ENCODE measurements around the gene ODF4. TPM values are rescaled to one million over a fixed set of nuclear protein-coding genes. Genes with fewer than 3 reads are reported as not detected.

The ODF4 gene
- total and polyA plus RNA-seq, 2 of the 4 experiments (the other 2 are of a cell fraction), result not detected

GRCh38 chr17:8332128-8332527 is 7.5 kb upstream of the ODF4 start:
- H2AK9ac ChIP-seq (replicated peaks; ENCODE audit: low read depth, low read length, poor library complexity), result no peak overlapping the region
- BruUV-seq (replicated peaks), result no TSS peak
- no peak overlapping the region for H3K4me2 ChIP-seq (ENCODE audit: low read depth, low read length)
- no peak overlapping the region for H3K4me3 ChIP-seq (ENCODE audit: insufficient read depth, low read depth, low read length)
- H3K56ac ChIP-seq (ENCODE audit: extremely low read depth, insufficient read depth, low read length), result no peak overlapping the region
- DNase-seq (no peak), ATAC-seq (ENCODE audit: low read depth) (no peak)
- ChIA-PET CTCF (no interaction called here), POLR2A (ENCODE audit: unreplicated experiment) (interaction anchor here (0.5 kb wide), 1 partner anchor 891 kb away, joined by 7 read pairs; no protein-coding TSS in a partner anchor)
- no peak overlapping the region for H3K27ac ChIP-seq (ENCODE audit: insufficient read depth, low read length)
- H3K36me3 ChIP-seq (ENCODE audit: control insufficient read depth, insufficient read depth, low read length), result no peaks in the 10 kb centered on the region
- peaks cover 11% of the 10 kb centered on the region; the same call in 1 of the 2 replicates for H3K27me3 ChIP-seq (ENCODE audit: control insufficient read depth, insufficient read depth, low read length)
- H3K9me1 ChIP-seq (ENCODE audit: insufficient read depth, low read length), result no peaks in the 10 kb centered on the region
- H3K18ac ChIP-seq (ENCODE audit: low read depth, low read length), result no peak overlapping the region
- no peaks in the 10 kb centered on the region for H3K79me1 ChIP-seq (ENCODE audit: low read depth in 1 of 2, low read length in 2 of 2)
- H4K8ac ChIP-seq (ENCODE audit: low read depth in 2 of 2, low read length in 2 of 2), result no peak overlapping the region
- H3K4me1 ChIP-seq (ENCODE audit: control insufficient read depth, insufficient read depth, low read length), result no peaks in the 10 kb centered on the region; the same call in 1 of the 2 replicates
- no peak overlapping the region for H3K4ac ChIP-seq (ENCODE audit: low read depth, low read length)
- H3K9ac ChIP-seq (ENCODE audit: low read depth, low read length), result no peak overlapping the region
- no peaks in the 10 kb centered on the region for H4K20me1 ChIP-seq (ENCODE audit: insufficient read depth, low read length)
- H3K23ac ChIP-seq (ENCODE audit: low read depth, low read length), result no peak overlapping the region
- 50% methylated on average over 1 of the region's 2 CpGs; no CpG with 5 or more reads in 1 of the 2 experiments for WGBS, 2 experiments (ENCODE audit: extremely low coverage in 2 of 2, insufficient read length in 1 of 2)
- H2BK120ac ChIP-seq (ENCODE audit: low read depth, low read length), result no peak overlapping the region
- H2BK15ac ChIP-seq (ENCODE audit: low read depth, low read length), result no peak overlapping the region
- intact Hi-C loops (cut with micrococcal nuclease) (no loop called here), dilution Hi-C loops (cut with HindIII; ENCODE audit: low sequenced_read_pairs, unreplicated experiment) (no loop called here), in situ Hi-C loops (cut with MboI; ENCODE audit: low sequenced_read_pairs) (no loop called here)
- no peak overlapping the region for H2AFZ ChIP-seq (replicated peaks; ENCODE audit: low read length, poor library complexity)
- TF ChIP-seq, protein P1, sequence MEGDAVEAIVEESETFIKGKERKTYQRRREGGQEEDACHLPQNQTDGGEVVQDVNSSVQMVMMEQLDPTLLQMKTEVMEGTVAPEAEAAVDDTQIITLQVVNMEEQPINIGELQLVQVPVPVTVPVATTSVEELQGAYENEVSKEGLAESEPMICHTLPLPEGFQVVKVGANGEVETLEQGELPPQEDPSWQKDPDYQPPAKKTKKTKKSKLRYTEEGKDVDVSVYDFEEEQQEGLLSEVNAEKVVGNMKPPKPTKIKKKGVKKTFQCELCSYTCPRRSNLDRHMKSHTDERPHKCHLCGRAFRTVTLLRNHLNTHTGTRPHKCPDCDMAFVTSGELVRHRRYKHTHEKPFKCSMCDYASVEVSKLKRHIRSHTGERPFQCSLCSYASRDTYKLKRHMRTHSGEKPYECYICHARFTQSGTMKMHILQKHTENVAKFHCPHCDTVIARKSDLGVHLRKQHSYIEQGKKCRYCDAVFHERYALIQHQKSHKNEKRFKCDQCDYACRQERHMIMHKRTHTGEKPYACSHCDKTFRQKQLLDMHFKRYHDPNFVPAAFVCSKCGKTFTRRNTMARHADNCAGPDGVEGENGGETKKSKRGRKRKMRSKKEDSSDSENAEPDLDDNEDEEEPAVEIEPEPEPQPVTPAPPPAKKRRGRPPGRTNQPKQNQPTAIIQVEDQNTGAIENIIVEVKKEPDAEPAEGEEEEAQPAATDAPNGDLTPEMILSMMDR (conservative IDR thresholded peaks at IDR 0.05; ENCODE audit: low read depth, low read length), result no peak
- TF ChIP-seq SMC3 (IDR thresholded peaks at IDR 0.05; ENCODE audit: low read depth, low read length) (no peak), MXI1 (IDR thresholded peaks at IDR 0.05; ENCODE audit: borderline replicate concordance, low read depth, low read length) (no peak), RCOR1 (IDR thresholded peaks at IDR 0.05; ENCODE audit: insufficient replicate concordance, low read length) (no peak), CHD1 (IDR thresholded peaks at IDR 0.05; ENCODE audit: low read depth, low read length) (no peak), ELK1 (IDR thresholded peaks at IDR 0.05; ENCODE audit: borderline replicate concordance, low read depth, low read length) (no peak), RFX5 (IDR thresholded peaks at IDR 0.05; ENCODE audit: low read depth, low read length) (no peak), NFE2L2 (IDR thresholded peaks at IDR 0.05; ENCODE audit: low read depth, low read length) (no peak), MAZ (IDR thresholded peaks at IDR 0.05; ENCODE audit: borderline replicate concordance, low read depth, low read length) (no peak)
- TF ChIP-seq, protein P2, sequence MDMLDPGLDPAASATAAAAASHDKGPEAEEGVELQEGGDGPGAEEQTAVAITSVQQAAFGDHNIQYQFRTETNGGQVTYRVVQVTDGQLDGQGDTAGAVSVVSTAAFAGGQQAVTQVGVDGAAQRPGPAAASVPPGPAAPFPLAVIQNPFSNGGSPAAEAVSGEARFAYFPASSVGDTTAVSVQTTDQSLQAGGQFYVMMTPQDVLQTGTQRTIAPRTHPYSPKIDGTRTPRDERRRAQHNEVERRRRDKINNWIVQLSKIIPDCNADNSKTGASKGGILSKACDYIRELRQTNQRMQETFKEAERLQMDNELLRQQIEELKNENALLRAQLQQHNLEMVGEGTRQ (IDR thresholded peaks at IDR 0.05; ENCODE audit: low read depth, low read length), result no peak
- no peak overlapping the region for H2AK5ac ChIP-seq (ENCODE audit: low read depth, low read length)
- H3K9me3 ChIP-seq (ENCODE audit: control insufficient read depth, insufficient read depth, low read length), result no peaks in the 10 kb centered on the region
- H3K14ac ChIP-seq (replicated peaks; ENCODE audit: low read depth, low read length), result no peak overlapping the region
- H2BK5ac ChIP-seq (ENCODE audit: low read depth, low read length, poor library complexity, severe bottlenecking), result no peak overlapping the region
- H4K5ac ChIP-seq (ENCODE audit: low read depth, low read length), result no peak overlapping the region
- no peak overlapping the region for H4K91ac ChIP-seq (ENCODE audit: insufficient read depth, low read depth, low read length)
- no peak overlapping the region for H2BK20ac ChIP-seq (ENCODE audit: low read depth, low read length)
